Osteoblast (primary cell): Measurements from ENCODE around the gene GDA. TPM values are rescaled to one million over a fixed set of nuclear protein-coding genes. Genes with fewer than 3 reads are reported as not detected.

Experiments
- DNase-seq: peaks from one replicate; pipeline ENCODE4 v3.0.0; 2011; ENCODE audit warnings: low spot score, mixed read lengths; ENCODE audit not compliant: insufficient read length; ENCODE audit errors: missing footprints
- H2AFZ ChIP-seq: 2 replicates; pipeline ENCODE4 v1.6.0; 2011; ENCODE audit warnings: mild to moderate bottlenecking, low read length
- H3K27ac ChIP-seq: 2 replicates; pipeline ENCODE4 v1.5.1; 2011; ENCODE audit warnings: mild to moderate bottlenecking, low read depth, low read length, moderate library complexity
- H3K27me3 ChIP-seq: 2 replicates; pipeline ENCODE4 v1.6.0; 2012; ENCODE audit warnings: mild to moderate bottlenecking, control low read depth, inconsistent platforms, low read length, moderate library complexity; ENCODE audit not compliant: insufficient read depth
- H3K36me3 ChIP-seq: 2 replicates; pipeline ENCODE4 v1.5.1; 2011; ENCODE audit warnings: mild to moderate bottlenecking, low read length, control low read depth, moderate library complexity; ENCODE audit not compliant: insufficient read depth
- H3K4me1 ChIP-seq: 2 replicates; pipeline ENCODE4 v1.5.1; 2011; ENCODE audit warnings: mild to moderate bottlenecking, low read length, control low read depth, moderate library complexity; ENCODE audit not compliant: insufficient read depth
- H3K4me2 ChIP-seq: 2 replicates; pipeline ENCODE4 v1.6.0; 2011; ENCODE audit warnings: mild to moderate bottlenecking, low read length; ENCODE audit not compliant: insufficient read depth
- H3K4me3 ChIP-seq: fragments of 200-600 bp; sonication (generic); 3 replicates; pipeline ENCODE4 v1.5.1; 2012; ENCODE audit warnings: mild to moderate bottlenecking, low read length, inconsistent platforms; ENCODE audit not compliant: insufficient read depth
- H3K79me2 ChIP-seq: 2 replicates; pipeline ENCODE4 v1.6.0; 2012; ENCODE audit warnings: mild to moderate bottlenecking, low read length, control low read depth, inconsistent platforms; ENCODE audit not compliant: insufficient read depth
- H3K9me3 ChIP-seq: 2 replicates; pipeline ENCODE4 v1.5.1; 2011; ENCODE audit warnings: low read depth, low read length, control low read depth
- H4K20me1 ChIP-seq: 2 replicates; pipeline ENCODE4 v1.6.0; 2012; ENCODE audit warnings: mild to moderate bottlenecking, low read length, control low read depth; ENCODE audit not compliant: insufficient read depth
- CTCF ChIP-seq: IDR thresholded peaks from 2 replicates; pipeline ENCODE4 v1.5.1; 2011; ENCODE audit warnings: mild to moderate bottlenecking, low read depth, low read length, moderate library complexity; ENCODE audit errors: extremely low read depth
- total RNA-seq: library from RNA; depleted of rRNA; stranded (reverse); fragments of >200 nt; gene quantifications from 2 replicates; pipeline ENCODE4 v1.2.3, GENCODE V29; 2012

Gene GDA
- total RNA-seq, 1 donor, result not detected

- TF ChIP-seq CTCF, result no peak
- no peaks in the 10 kb centered on the region for H3K9me3 ChIP-seq
- H3K4me3 ChIP-seq, result no peak overlapping the region
Measured at GRCh38 chr9:72130321-72130720, 18.9 kb upstream of the GDA start.

GRCh38 chr9:72131206-72131605 lies 18.0 kb upstream of the GDA start:
- no peak overlapping the region for H3K4me3 ChIP-seq
- no peak for DNase-seq
- H2AFZ ChIP-seq, result no peak overlapping the region
- no peak overlapping the region for H3K27ac ChIP-seq
- no peaks in the 10 kb centered on the region for H3K9me3 ChIP-seq
- TF ChIP-seq CTCF, result no peak
- no peaks in the 10 kb centered on the region for H3K27me3 ChIP-seq
- H3K79me2 ChIP-seq, result no peaks in the 10 kb centered on the region
- no peaks in the 10 kb centered on the region for H4K20me1 ChIP-seq
- H3K4me2 ChIP-seq, result no peak overlapping the region
- H3K36me3 ChIP-seq, result no peaks in the 10 kb centered on the region
- no peaks in the 10 kb centered on the region for H3K4me1 ChIP-seq

More at GRCh38 chr9:72130321-72130720, 18.9 kb upstream of the GDA start:
- no peak for DNase-seq
- Histone ChIP-seq H3K4me1 (no peaks in the 10 kb centered on the region), H4K20me1 (no peaks in the 10 kb centered on the region), H3K4me2 (no peak overlapping the region), H3K79me2 (no peaks in the 10 kb centered on the region), H3K27me3 (no peaks in the 10 kb centered on the region), H2AFZ (no peak overlapping the region), H3K27ac (no peak overlapping the region), H3K36me3 (no peaks in the 10 kb centered on the region)

- no peak for DNase-seq
- Histone ChIP-seq H3K9me3 (no peaks in the 10 kb centered on the region), H3K36me3 (no peaks in the 10 kb centered on the region), H2AFZ (no peak overlapping the region), H3K79me2 (no peaks in the 10 kb centered on the region), H3K4me1 (no peaks in the 10 kb centered on the region), H3K4me3 (no peak overlapping the region), H4K20me1 (no peaks in the 10 kb centered on the region), H3K27me3 (no peaks in the 10 kb centered on the region), H3K27ac (no peak overlapping the region), H3K4me2 (no peak overlapping the region)
- TF ChIP-seq CTCF, result no peak
Measured at GRCh38 chr9:72132052-72132451, 17.2 kb upstream of the GDA start.

DNA sequence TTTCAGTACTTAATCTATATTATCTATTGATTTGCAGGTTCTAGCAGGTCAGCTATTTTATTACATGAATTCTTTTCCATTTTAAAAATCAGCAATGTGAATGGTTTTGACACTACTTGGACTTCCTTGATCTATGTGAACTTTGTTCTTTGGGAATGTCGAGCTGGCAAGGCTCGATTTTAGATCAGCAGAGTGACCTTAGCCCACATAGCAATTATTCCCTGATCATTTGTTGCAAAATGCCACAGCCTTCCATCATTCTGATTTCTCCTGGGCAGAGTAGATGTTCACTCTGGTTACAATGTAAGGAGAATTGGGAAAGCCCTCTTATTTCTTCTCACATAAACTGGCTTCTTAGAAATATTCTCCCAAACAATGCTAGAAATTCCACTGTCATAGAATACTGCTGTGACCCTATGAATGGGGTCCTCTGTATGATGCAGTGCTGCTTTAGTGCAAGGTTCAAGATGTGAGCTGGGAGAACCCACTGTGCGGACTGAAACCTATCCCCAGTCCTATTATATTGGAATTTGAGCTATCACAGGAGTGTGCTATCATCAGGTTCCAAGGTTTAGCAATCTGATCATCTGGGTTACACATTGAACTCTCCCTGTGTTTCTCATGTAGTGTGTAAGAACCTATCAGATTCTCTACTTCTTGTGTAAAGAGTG lies 15.7 kb upstream of the GDA start:
- Histone ChIP-seq H3K27ac (no peak overlapping the region), H3K4me3 (no peak overlapping the region), H2AFZ (no peak overlapping the region), H3K36me3 (no peaks in the 10 kb centered on the region), H3K27me3 (no peaks in the 10 kb centered on the region), H3K4me2 (no peak overlapping the region), H3K4me1 (no peaks in the 10 kb centered on the region), H4K20me1 (no peaks in the 10 kb centered on the region), H3K9me3 (no peaks in the 10 kb centered on the region), H3K79me2 (no peaks in the 10 kb centered on the region)
- DNase-seq, result no peak
- TF ChIP-seq CTCF, result no peak
